Measurements from ENCODE around the gene CELSR3. TPM values are rescaled to one million over a fixed set of nuclear protein-coding genes. Genes with fewer than 3 reads are reported as not detected.

The CELSR3 gene
- total RNA-seq, 1 experiment from 2014 or later, result 17.6 TPM

DNA sequence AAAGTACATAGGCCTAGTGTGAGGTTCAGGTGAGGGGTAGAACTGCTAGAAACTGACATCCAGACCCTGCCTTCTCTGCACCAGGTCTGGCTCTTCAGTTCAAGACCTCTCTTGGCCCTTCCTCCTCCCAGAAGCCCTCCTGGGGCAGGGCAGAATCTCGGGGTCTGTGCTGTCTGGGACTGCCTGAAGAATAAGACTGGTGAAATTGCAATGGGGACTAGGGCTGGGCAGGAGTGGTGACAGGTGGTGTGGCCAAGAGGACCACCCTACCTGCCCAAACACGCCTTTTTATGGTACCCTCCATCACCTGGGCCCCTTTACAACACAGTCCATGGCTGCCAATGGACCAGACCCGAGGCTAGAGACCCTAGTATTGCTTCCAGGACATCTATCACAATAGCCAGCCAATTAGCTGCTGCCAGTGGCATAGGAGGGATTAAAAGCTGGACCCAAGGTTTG lies 24.6 kb upstream of the CELSR3 start:
- intact Hi-C loops (cut with micrococcal nuclease), result loop anchor here (5.0 to 10.0 kb wide), 2 partner anchors 80 to 132 kb away; partner anchors contain the start of gene PFKFB4
- no peak overlapping the region for H3K4me3 Mint-ChIP-seq (ENCODE audit: unreplicated experiment)

DNA sequence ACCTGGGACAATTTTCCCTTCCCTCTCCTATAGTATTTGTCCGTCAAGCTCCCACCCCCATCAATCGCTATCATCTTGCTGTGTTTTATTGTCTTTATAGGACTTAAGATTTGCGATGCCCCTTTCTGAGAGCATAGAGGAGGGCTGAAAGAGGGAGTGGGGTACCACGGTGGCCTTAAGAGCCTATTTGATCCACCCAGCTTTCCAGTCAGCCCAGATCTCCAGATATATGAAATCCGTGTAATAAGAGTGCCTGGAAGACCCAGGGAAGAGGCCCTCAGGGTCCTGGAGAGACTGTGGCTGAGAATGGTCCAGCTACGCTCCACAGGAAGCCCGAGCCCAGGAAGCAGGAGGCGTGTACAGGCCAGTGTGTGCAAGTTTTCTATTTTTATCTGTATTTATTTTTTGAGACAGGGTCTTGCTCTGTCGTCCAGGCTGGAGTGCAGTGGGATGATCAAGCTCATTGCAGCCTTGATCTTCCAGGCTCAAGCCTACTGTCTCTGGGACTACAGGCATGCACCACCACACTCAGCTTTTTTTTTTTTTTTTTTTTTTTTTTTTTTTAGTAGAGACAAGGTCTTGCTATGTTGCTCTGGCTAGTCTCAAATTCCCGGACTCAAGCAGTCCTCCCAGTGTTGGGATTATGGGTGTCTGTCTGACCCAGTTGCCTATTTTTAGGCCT lies 24.0 kb upstream of the CELSR3 start:
- ChIA-PET CTCF (interaction anchor here (0.5 to 1.8 kb wide), 13 partner anchors 9 to 382 kb away, joined by 3 to 16 read pairs (median 4); partner anchors contain the start of gene PFKFB4), POLR2A (interaction anchor here (0.5 to 1.9 kb wide), 12 partner anchors 9 to 419 kb away, joined by 3 to 17 read pairs (median 4); partner anchors contain the start of genes CCDC51, CELSR3, IP6K2 and PFKFB4)
- Mint-ChIP-seq H3K27ac (ENCODE audit: low read depth, unreplicated experiment) (peak overlapping the region; percentile 35), H3K27me3 (ENCODE audit: insufficient read depth, unreplicated experiment) (no peaks in the 10 kb centered on the region), H3K36me3 (ENCODE audit: insufficient read depth, unreplicated experiment) (peaks cover 76% of the 10 kb centered on the region), H3K4me3 (ENCODE audit: unreplicated experiment) (peak overlapping the region; percentile 73), H3K4me1 (ENCODE audit: insufficient read depth, unreplicated experiment) (peaks cover 34% of the 10 kb centered on the region), H3K9me3 (ENCODE audit: unreplicated experiment) (no peaks in the 10 kb centered on the region)
- no peak for TF ChIP-seq CTCF (IDR thresholded peaks at IDR 0.05; ENCODE audit: unreplicated experiment)
- intact Hi-C loops (cut with micrococcal nuclease), result loop anchor here (5.0 to 10.0 kb wide), 2 partner anchors 81 to 132 kb away; partner anchors contain the start of gene PFKFB4
- no TSS peak for BruUV-seq (replicated peaks)
- DNase-seq (ENCODE audit: unreplicated experiment), result no peak

More for the DNA sequence above, 24.6 kb upstream of the CELSR3 start:
- Mint-ChIP-seq H3K36me3 (ENCODE audit: insufficient read depth, unreplicated experiment) (peaks cover 79% of the 10 kb centered on the region), H3K4me1 (ENCODE audit: insufficient read depth, unreplicated experiment) (peaks cover 34% of the 10 kb centered on the region), H3K27me3 (ENCODE audit: insufficient read depth, unreplicated experiment) (no peaks in the 10 kb centered on the region), H3K27ac (ENCODE audit: low read depth, unreplicated experiment) (peak overlapping the region; percentile 35), H3K9me3 (ENCODE audit: unreplicated experiment) (no peaks in the 10 kb centered on the region)
- DNase-seq (ENCODE audit: unreplicated experiment), result no peak
- POLR2A ChIA-PET, result interaction anchor here (0.6 to 1.9 kb wide), 8 partner anchors 17 to 419 kb away, joined by 3 to 12 read pairs (median 6); partner anchors contain the start of genes CELSR3, PFKFB4 and SLC26A6
- no TSS peak for BruUV-seq (replicated peaks)
- no peak for TF ChIP-seq CTCF (IDR thresholded peaks at IDR 0.05; ENCODE audit: unreplicated experiment)
- CTCF ChIA-PET, result interaction anchor here (0.5 to 1.8 kb wide), 7 partner anchors 17 to 63 kb away, joined by 3 to 16 read pairs (median 4); no protein-coding TSS in a partner anchor

DNA sequence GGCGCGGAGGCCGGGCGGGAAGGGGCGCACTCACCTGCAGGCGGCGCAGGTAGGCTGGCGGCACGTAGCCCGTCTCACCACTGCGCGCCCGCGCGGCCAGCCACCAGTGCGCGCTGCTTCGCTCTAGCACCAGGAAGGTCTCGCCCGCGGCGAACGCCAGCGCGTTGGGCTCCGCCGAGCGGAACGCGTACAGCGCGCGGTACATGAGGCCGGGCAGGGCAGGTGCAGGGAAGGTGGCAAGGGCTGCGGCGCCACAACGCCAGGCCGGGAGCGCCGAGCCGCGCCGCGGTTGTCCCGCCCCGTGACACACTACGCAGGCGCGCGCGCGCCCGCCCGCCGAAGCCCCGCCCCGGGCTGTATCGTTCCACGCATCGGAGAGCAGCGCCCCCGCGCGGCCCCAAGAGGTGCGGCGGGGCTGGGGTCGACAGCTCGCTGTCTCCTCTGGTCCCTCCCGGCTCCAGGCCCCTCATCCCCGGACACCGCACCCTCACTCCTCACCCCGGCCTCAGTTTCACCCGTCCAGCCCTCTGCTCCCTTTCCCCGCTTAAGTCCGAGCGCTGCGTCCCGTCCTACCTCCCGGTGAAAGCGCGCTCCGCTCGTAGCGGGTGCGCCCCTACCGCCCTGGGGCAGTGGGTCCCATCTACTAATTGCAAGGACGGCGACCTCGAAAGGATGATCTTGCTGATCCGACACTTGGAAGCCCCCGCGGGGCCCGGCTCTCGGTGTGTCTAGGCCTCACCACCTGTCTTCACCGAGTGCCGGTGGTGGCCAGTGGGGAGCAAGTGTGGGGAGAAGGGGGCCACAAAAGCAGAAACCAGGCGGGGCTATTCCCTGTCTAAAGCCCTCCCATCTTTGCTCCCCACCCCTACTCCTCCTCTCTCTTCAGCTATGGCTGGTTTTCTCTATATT lies 23.2 kb upstream of the CELSR3 start, which contains the start of gene NCKIPSD:
Gene NCKIPSD, minus strand, starts transcription at position 313 of the 909 bp plus-strand sequence. Its CDS starts 108 bp downstream, at position 205.
- DNase-seq (ENCODE audit: unreplicated experiment), result peak; percentile 85
- Mint-ChIP-seq H3K27ac (ENCODE audit: low read depth, unreplicated experiment) (peak within 1 kb of the TSS; percentile 85), H3K9me3 (ENCODE audit: unreplicated experiment) (no peaks in the 10 kb centered on the region), H3K4me3 (ENCODE audit: unreplicated experiment) (peak within 1 kb of the TSS; percentile 73), H3K27me3 (ENCODE audit: insufficient read depth, unreplicated experiment) (no peaks in the 10 kb centered on the region), H3K4me1 (ENCODE audit: insufficient read depth, unreplicated experiment) (peaks cover 31% of the 10 kb centered on the region), H3K36me3 (ENCODE audit: insufficient read depth, unreplicated experiment) (peaks cover 69% of the 10 kb centered on the region)
- intact Hi-C loops (cut with micrococcal nuclease), result loop anchor here (1.0 to 10.0 kb wide), 4 partner anchors 22 to 131 kb away; partner anchors contain the start of genes PFKFB4 and SLC26A6
- peak; percentile 63 for TF ChIP-seq CTCF (IDR thresholded peaks at IDR 0.05; ENCODE audit: unreplicated experiment)
- POLR2A ChIA-PET, result interaction anchor here (0.7 to 1.9 kb wide), 11 partner anchors 10 to 335 kb away, joined by 3 to 17 read pairs (median 5); partner anchors contain the start of genes CELSR3, IP6K2, PFKFB4 and PRKAR2A
- no TSS peak for BruUV-seq (replicated peaks)
- CTCF ChIA-PET, result interaction anchor here (0.6 to 1.8 kb wide), 11 partner anchors 10 to 383 kb away, joined by 3 to 16 read pairs (median 4); partner anchors contain the start of gene PFKFB4

Measured in MCF 10A (cell line).